IPS-NIHi7 (cell line): ENCODE measurements around the gene PIEZO2.

Experiments used
- DNase-seq: peaks from one replicate; pipeline ENCODE4 v3.0.0; 2012; ENCODE audit warnings: mixed read lengths; ENCODE audit errors: extremely low spot score

Gene PIEZO2

GRCh38 chr18:10896851-10897250 lies 252.5 kb downstream of the PIEZO2 start:
- no peak for DNase-seq

- no peak for DNase-seq
Observed at GRCh38 chr18:10895976-10896375, 253.4 kb downstream of the PIEZO2 start.

GRCh38 chr18:10894501-10894900 lies 254.9 kb downstream of the PIEZO2 start:
- DNase-seq: no peak

- no peak for DNase-seq
Observed at GRCh38 chr18:10893761-10894160, 255.6 kb downstream of the PIEZO2 start.

GRCh38 chr18:10893196-10893595 lies 256.2 kb downstream of the PIEZO2 start:
- no peak for DNase-seq

- DNase-seq: no peak
Observed at GRCh38 chr18:10892786-10893185, 256.6 kb downstream of the PIEZO2 start.

GRCh38 chr18:10890022-10890421 lies 259.3 kb downstream of the PIEZO2 start:
- no peak for DNase-seq

GRCh38 chr18:10878703-10879102 lies 270.7 kb downstream of the PIEZO2 start:
- DNase-seq: no peak

GRCh38 chr18:10877987-10878386 lies 271.4 kb downstream of the PIEZO2 start:
- no peak for DNase-seq

GRCh38 chr18:10875811-10876210 lies 273.6 kb downstream of the PIEZO2 start:
- DNase-seq: no peak

GRCh38 chr18:10872304-10872703 lies 277.1 kb downstream of the PIEZO2 start:
- DNase-seq: no peak

GRCh38 chr18:10864722-10865121 lies 284.6 kb downstream of the PIEZO2 start:
- no peak for DNase-seq

GRCh38 chr18:10863026-10863425 lies 286.3 kb downstream of the PIEZO2 start:
- DNase-seq: no peak

- no peak for DNase-seq
Observed at GRCh38 chr18:10860928-10861327, 288.4 kb downstream of the PIEZO2 start.

- DNase-seq: no peak
Observed at GRCh38 chr18:10860382-10860781, 289.0 kb downstream of the PIEZO2 start.

- DNase-seq: no peak
Observed at GRCh38 chr18:10858477-10858876, 290.9 kb downstream of the PIEZO2 start.

- DNase-seq: no peak
Observed at GRCh38 chr18:10856132-10856531, 293.2 kb downstream of the PIEZO2 start.

GRCh38 chr18:10852385-10853303 lies 296.7 kb downstream of the PIEZO2 start:
- no peak for DNase-seq

GRCh38 chr18:10851824-10852319 lies 297.5 kb downstream of the PIEZO2 start:
- DNase-seq: peak; percentile 37

GRCh38 chr18:10850840-10851239 lies 298.5 kb downstream of the PIEZO2 start:
- no peak for DNase-seq

GRCh38 chr18:10850216-10850615 lies 299.2 kb downstream of the PIEZO2 start:
- DNase-seq: no peak

- no peak for DNase-seq
Observed at GRCh38 chr18:10847907-10848306, 301.5 kb downstream of the PIEZO2 start.

- no peak for DNase-seq
Observed at GRCh38 chr18:10847408-10847790, 302.0 kb downstream of the PIEZO2 start.
